Adrenal gland (tissue), 5 donors: ENCODE results near the gene DHX16.
A peak's percentile ranks its signal among the peaks of the same experiment; 100 is the strongest.

ENCODE experiments used
- CTCF ChIP-seq, 6 experiments: fragments of 450-650 bp in 4 of 6; fragments of 200-600 bp in 2 of 6; sonication (generic) in 1 of 6; IDR thresholded peaks; 1 replicate in 5 of 6; 2 replicates in 1 of 6; pipeline versions ENCODE4 v1.5.1 to v1.8.0; 2016 to 2021; ENCODE audit warnings: antibody characterized with exemption in 6 of 6, mild to moderate bottlenecking in 2 of 6, moderate library complexity in 1 of 6
- POLR2A ChIP-seq, 2 donors: fragments of 450-650 bp; IDR thresholded peaks; one replicate each; pipeline ENCODE4 v1.6.1; 2017; ENCODE audit warnings: antibody characterized with exemption in 2 of 2, mild to moderate bottlenecking in 2 of 2, moderate library complexity in 1 of 2
- donor health status: DM: no; HTN: no; CAD: no.

- TF ChIP-seq CTCF (IDR thresholded peaks at IDR 0.05) (peak; percentile 29 to 71 (median 62)), POLR2A (IDR thresholded peaks at IDR 0.05) (peak; percentile 92 to 99)
Observed at GRCh38 chr6:30717129-30717844, 44.5 kb upstream of the DHX16 start, which contains the start of gene MDC1.
